ENCODE measurements around the gene LRRC4C.

- TF ChIP-seq POLR2A (IDR thresholded peaks at IDR 0.05; ENCODE audit: low read depth, low read length) = no peak
- no peak for TF ChIP-seq TAF1 (IDR thresholded peaks at IDR 0.05; ENCODE audit: borderline replicate concordance, low read depth, low read length)
- no peak for TF ChIP-seq POLR2AphosphoS5 (IDR thresholded peaks at IDR 0.05; ENCODE audit: low read depth, low read length)
Observed at GRCh38 chr11:40491341-40491740, 968.1 kb downstream of the LRRC4C start.

Data from GM12892 (cell line).